K562 (cell line): Measurements from ENCODE around the gene MCAT. TPM values are rescaled to one million over a fixed set of nuclear protein-coding genes. Genes with fewer than 3 reads are reported as not detected.

ENCODE experiments used
- CHD2 ChIP-seq: IDR thresholded peaks from 2 replicates; pipeline ENCODE4 v1.6.1; 2011; ENCODE audit warnings: low read depth, low read length
- PRPF4 ChIP-seq: fragments of 200-400 bp; formaldehyde crosslinking; IDR thresholded peaks from one replicate; pipeline ENCODE4 v1.6.1; 2017; ENCODE audit warnings: low read length, low read depth, mild to moderate bottlenecking; ENCODE audit not compliant: insufficient read depth, poor library complexity, severe bottlenecking
- RB1 ChIP-seq: fragments of 450-650 bp; IDR thresholded peaks from 2 replicates; pipeline ENCODE4 v1.6.1; 2017; ENCODE audit warnings: low read depth, mild to moderate bottlenecking
- SETDB1 ChIP-seq: IDR thresholded peaks from one replicate; pipeline ENCODE4 v1.6.1; 2012; ENCODE audit warnings: low read length, control low read depth, inconsistent platforms
- SMARCA5 ChIP-seq: fragments of 450-650 bp; IDR thresholded peaks from 2 replicates; pipeline ENCODE4 v1.6.1; 2016
- SP1 ChIP-seq: sonication (generic); formaldehyde crosslinking; IDR thresholded peaks from 2 replicates; pipeline ENCODE4 v1.8.1; 2022; ENCODE audit warnings: mild to moderate bottlenecking, missing genetic modification reagents
- STAG1 ChIP-seq: sonication (generic); formaldehyde crosslinking; IDR thresholded peaks from 2 replicates; pipeline ENCODE4 v1.5.0; 2020; ENCODE audit warnings: missing genetic modification reagents, borderline replicate concordance
- ZNF124 ChIP-seq: sonication (generic); formaldehyde crosslinking; IDR thresholded peaks from 2 replicates; pipeline ENCODE4 v1.8.1; 2022; ENCODE audit warnings: missing genetic modification reagents
- polyA plus RNA-seq, 8 experiments: library from polyadenylated mRNA; depleted of rRNA in 4 of 8; stranded (reverse) in 5 of 8; unstranded in 3 of 8; fragments of >200 nt; fragmentation: Nextera tagmentation in 2 of 8; fragmentation: Illumina TruSeq in 1 of 8; extraction: Ambion mirVana in 2 of 8; extraction: Trizol in 1 of 8; gene quantifications; 2 replicates each; pipeline versions ENCODE4 v1.2.1 to v1.2.3, GENCODE V29; 2011 to 2014; ENCODE audit warnings: inconsistent platforms in 1 of 8, missing spikeins in 1 of 8
- total RNA-seq, 7 experiments: library from RNA; depleted of rRNA in 6 of 7; stranded (reverse); fragments of >200 nt in 6 of 7; fragmentation: Illumina TruSeq in 2 of 7; extraction: Trizol in 2 of 7; gene quantifications; 2 replicates each; pipeline versions ENCODE4 v1.2.1 to v1.2.3, GENCODE V29; 2011 to 2021; ENCODE audit warnings: low replicate concordance in 1 of 7
- TF ChIP-seq, protein P1 (sequence below): fragments of 250-450 bp; sonication (Bioruptor Pico); IDR thresholded peaks from 2 replicates; pipeline ENCODE4 v1.4.0; 2020; ENCODE audit warnings: mild to moderate bottlenecking, moderate library complexity

Gene MCAT
- total and polyA plus RNA-seq, 9 of the 15 experiments (the other 6 are each of a cell fraction or from before 2014, with no cell fraction given): 3.3 to 27.8 (median 13.9) TPM

DNA sequence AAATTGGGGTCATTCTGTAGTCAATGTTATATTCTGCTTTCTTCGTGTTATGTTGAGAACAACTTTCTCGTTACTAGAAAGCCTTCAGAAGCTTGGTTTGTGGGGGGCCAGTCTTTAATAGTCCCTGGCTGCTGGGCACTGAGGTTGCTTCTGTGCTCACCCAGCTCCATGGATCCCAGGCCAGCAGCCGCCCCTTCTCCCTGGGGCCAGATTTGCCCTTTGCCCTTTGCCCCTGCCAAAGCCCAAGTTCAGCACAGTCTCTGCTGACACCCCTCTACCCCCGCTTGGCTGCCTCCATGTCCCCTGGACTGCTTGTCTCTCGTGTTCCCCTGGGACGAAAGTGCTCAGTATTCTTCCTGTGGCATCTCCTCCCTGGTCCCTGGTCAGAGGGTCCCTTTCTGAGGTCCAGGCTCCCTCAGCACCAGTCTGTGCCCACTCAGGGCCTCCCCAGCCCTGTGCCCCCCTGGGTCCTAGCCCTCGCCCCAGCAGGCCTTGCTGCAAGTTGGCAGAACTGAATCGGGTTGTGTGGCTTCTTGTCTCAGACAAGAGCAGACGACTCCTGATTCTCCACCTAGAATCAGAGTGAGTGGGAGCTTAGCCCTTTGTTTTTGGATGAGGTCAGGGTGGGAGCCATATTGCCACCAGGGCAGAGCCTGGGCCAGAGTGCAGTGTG is 14.8 kb upstream of the MCAT start (continued):
- TF ChIP-seq SP1 (CRISPR knock-in tag) (no peak), CHD2 (no peak), STAG1 (CRISPR knock-in tag) (no peak), SMARCA5 (no peak), PRPF4 (no peak), SETDB1 (no peak), RB1 (no peak), ZNF124 (CRISPR knock-in tag) (no peak)
- TF ChIP-seq, protein P1, sequence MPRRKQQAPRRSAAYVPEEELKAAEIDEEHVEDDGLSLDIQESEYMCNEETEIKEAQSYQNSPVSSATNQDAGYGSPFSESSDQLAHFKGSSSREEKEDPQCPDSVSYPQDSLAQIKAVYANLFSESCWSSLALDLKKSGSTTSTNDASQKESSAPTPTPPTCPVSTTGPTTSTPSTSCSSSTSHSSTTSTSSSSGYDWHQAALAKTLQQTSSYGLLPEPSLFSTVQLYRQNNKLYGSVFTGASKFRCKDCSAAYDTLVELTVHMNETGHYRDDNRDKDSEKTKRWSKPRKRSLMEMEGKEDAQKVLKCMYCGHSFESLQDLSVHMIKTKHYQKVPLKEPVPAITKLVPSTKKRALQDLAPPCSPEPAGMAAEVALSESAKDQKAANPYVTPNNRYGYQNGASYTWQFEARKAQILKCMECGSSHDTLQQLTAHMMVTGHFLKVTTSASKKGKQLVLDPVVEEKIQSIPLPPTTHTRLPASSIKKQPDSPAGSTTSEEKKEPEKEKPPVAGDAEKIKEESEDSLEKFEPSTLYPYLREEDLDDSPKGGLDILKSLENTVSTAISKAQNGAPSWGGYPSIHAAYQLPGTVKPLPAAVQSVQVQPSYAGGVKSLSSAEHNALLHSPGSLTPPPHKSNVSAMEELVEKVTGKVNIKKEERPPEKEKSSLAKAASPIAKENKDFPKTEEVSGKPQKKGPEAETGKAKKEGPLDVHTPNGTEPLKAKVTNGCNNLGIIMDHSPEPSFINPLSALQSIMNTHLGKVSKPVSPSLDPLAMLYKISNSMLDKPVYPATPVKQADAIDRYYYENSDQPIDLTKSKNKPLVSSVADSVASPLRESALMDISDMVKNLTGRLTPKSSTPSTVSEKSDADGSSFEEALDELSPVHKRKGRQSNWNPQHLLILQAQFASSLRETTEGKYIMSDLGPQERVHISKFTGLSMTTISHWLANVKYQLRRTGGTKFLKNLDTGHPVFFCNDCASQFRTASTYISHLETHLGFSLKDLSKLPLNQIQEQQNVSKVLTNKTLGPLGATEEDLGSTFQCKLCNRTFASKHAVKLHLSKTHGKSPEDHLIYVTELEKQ (CRISPR knock-in tag): no peak
- TF ChIP-seq, all 486 proteins: peak for 0
